SK-N-SH (cell line): ENCODE data around the gene SAPCD2. TPM values are rescaled to one million over a fixed set of nuclear protein-coding genes. Genes with fewer than 3 reads are reported as not detected.

Source experiments
- CTCF ChIA-PET: fragments of 300-600, 350-600 bp; formaldehyde crosslinking; extraction: SDS; loops from one replicate; lab custom pipeline; 2021; lab: Yijun Ruan, JAX
- POLR2A ChIA-PET: fragments of 350-600 bp; sonication (Branson Sonifier 250); formaldehyde crosslinking; extraction: SDS; loops from one replicate; lab custom pipeline; 2020; ENCODE audit warnings: antibody characterized with exemption, inconsistent platforms; lab: Yijun Ruan, JAX
- DNase-seq: peaks from one replicate; pipeline ENCODE4 v3.0.0; 2012
- H2AFZ ChIP-seq: fragments of 200-600 bp; sonication (generic); 2 replicates; pipeline ENCODE4 v1.8.1; 2016; ENCODE audit warnings: antibody characterized with exemption, mild to moderate bottlenecking, low read depth
- H3F3A ChIP-seq: fragments of 200-600 bp; sonication (generic); replicated peaks from 2 replicates; pipeline ENCODE3; 2016; ENCODE audit warnings: antibody characterized with exemption, mild to moderate bottlenecking; ENCODE audit not compliant: insufficient read depth
- H3K27ac ChIP-seq, 2 experiments: fragments of 200-500 bp in 1 of 2; fragments of 200-600 bp in 1 of 2; sonication (Bioruptor generic) in 1 of 2; sonication (generic), shearing (Covaris generic) in 1 of 2; 2 replicates each; pipeline versions ENCODE4 v1.5.1 to v1.6.1; 2014 to 2016; ENCODE audit warnings: low read depth in 2 of 2, inconsistent platforms in 1 of 2, low read length in 1 of 2, mild to moderate bottlenecking in 1 of 2, mixed read lengths in 1 of 2
- H3K27me3 ChIP-seq: fragments of 200-600 bp; sonication (generic), shearing (Covaris generic); 2 replicates; pipeline ENCODE4 v1.6.1; 2016; ENCODE audit warnings: mixed run types; ENCODE audit not compliant: insufficient read depth
- H3K36me3 ChIP-seq, 2 experiments: fragments of 200-500 bp in 1 of 2; fragments of 200-600 bp in 1 of 2; sonication (Bioruptor generic) in 1 of 2; sonication (generic) in 1 of 2; replicated peaks in 1 of 2; 2 replicates each; pipeline versions ENCODE3 to v1.5.1; 2014 to 2016; ENCODE audit warnings: low read length in 1 of 2, mild to moderate bottlenecking in 1 of 2; ENCODE audit not compliant: insufficient read depth in 2 of 2, control insufficient read depth in 1 of 2
- H3K4me1 ChIP-seq, 2 experiments: fragments of 200-500 bp in 1 of 2; fragments of 200-600 bp in 1 of 2; sonication (Bioruptor generic) in 1 of 2; sonication (generic), shearing (Covaris generic) in 1 of 2; 2 replicates each; pipeline versions ENCODE4 v1.5.1 to v1.6.1; 2014 to 2016; ENCODE audit warnings: low read depth in 1 of 2, low read length in 1 of 2, mixed run types in 1 of 2; ENCODE audit not compliant: insufficient read depth in 2 of 2, control insufficient read depth in 1 of 2
- H3K4me2 ChIP-seq: fragments of 200-600 bp; sonication (generic), shearing (Covaris generic); 2 replicates; pipeline ENCODE4 v1.6.1; 2017; ENCODE audit warnings: mixed run types
- H3K4me3 ChIP-seq, 2 experiments: fragments of 200-500 bp in 1 of 2; fragments of 200-600 bp in 1 of 2; sonication (Bioruptor generic) in 1 of 2; sonication (generic), shearing (Covaris generic) in 1 of 2; 2 replicates each; pipeline versions ENCODE4 v1.5.1 to v1.8.1; 2014 to 2016; ENCODE audit warnings: low read depth in 2 of 2, inconsistent platforms in 1 of 2, low read length in 1 of 2, mild to moderate bottlenecking in 1 of 2, mixed read lengths in 1 of 2, moderate library complexity in 1 of 2
- H3K79me2 ChIP-seq: fragments of 200-600 bp; sonication (generic); 2 replicates; pipeline ENCODE4 v1.8.1; 2017; ENCODE audit warnings: mild to moderate bottlenecking; ENCODE audit not compliant: insufficient read depth
- H3K9ac ChIP-seq: fragments of 200-600 bp; sonication (generic); 2 replicates; pipeline ENCODE4 v1.6.1; 2017; ENCODE audit warnings: mixed run types
- H3K9me2 ChIP-seq: fragments of 200-600 bp; sonication (generic); 2 replicates; pipeline ENCODE4 v1.6.1; 2017; ENCODE audit warnings: mixed run types
- H3K9me3 ChIP-seq: fragments of 200-600 bp; sonication (generic); 2 replicates; pipeline ENCODE4 v1.6.1; 2017; ENCODE audit warnings: mixed run types, mild to moderate bottlenecking, moderate library complexity
- H4K20me1 ChIP-seq: fragments of 200-600 bp; sonication (generic); 2 replicates; pipeline ENCODE4 v1.6.1; 2017; ENCODE audit warnings: mild to moderate bottlenecking, mixed run types; ENCODE audit not compliant: insufficient read depth
- CHD2 ChIP-seq: fragments of 150-350 bp; IDR thresholded peaks from 2 replicates; pipeline ENCODE4 v1.6.1; 2018; ENCODE audit warnings: low read length; ENCODE audit not compliant: partially characterized antibody
- EP300 ChIP-seq, 2 experiments: IDR thresholded peaks; 2 replicates each; pipeline versions ENCODE4 v1.4.0 to v1.6.1; 2012; ENCODE audit warnings: borderline replicate concordance in 1 of 2, low read depth in 1 of 2, low read length in 1 of 2
- EZH2phosphoT487 ChIP-seq: fragments of 200-600 bp; sonication (generic); IDR thresholded peaks from 2 replicates; pipeline ENCODE4 v1.6.1; 2017; ENCODE audit warnings: low read depth, mixed run types, mild to moderate bottlenecking, antibody characterized with exemption, moderate library complexity, borderline replicate concordance
- FOSL2 ChIP-seq: IDR thresholded peaks from 2 replicates; pipeline ENCODE4 v1.4.0; 2012; ENCODE audit warnings: low read depth, mild to moderate bottlenecking, moderate library complexity, borderline replicate concordance
- FOXM1 ChIP-seq: IDR thresholded peaks from 2 replicates; pipeline ENCODE4 v1.4.0; 2012; ENCODE audit warnings: low read depth, mild to moderate bottlenecking
- GATA2 ChIP-seq: sonication (generic); formaldehyde crosslinking; IDR thresholded peaks from 2 replicates; pipeline ENCODE4 v1.5.0; 2020; ENCODE audit warnings: mild to moderate bottlenecking, missing genetic modification reagents
- JUND ChIP-seq: IDR thresholded peaks from 2 replicates; pipeline ENCODE4 v1.4.0; 2012
- MAX ChIP-seq: IDR thresholded peaks from 2 replicates; pipeline ENCODE4 v1.4.0; 2012; ENCODE audit warnings: low read depth
- MXI1 ChIP-seq: IDR thresholded peaks from 2 replicates; pipeline ENCODE4 v1.6.1; 2012; ENCODE audit warnings: mild to moderate bottlenecking, low read depth, low read length, improper control_type of control experiment
- NFIC ChIP-seq: IDR thresholded peaks from 2 replicates; pipeline ENCODE4 v1.4.0; 2012; ENCODE audit warnings: borderline replicate concordance
- NRF1 ChIP-seq: IDR thresholded peaks from 2 replicates; pipeline ENCODE4 v1.6.1; 2012; ENCODE audit warnings: low read depth, mild to moderate bottlenecking, low read length
- PBX3 ChIP-seq: IDR thresholded peaks from 2 replicates; pipeline ENCODE4; 2012
- POLR2AphosphoS5 ChIP-seq: IDR thresholded peaks from 2 replicates; pipeline ENCODE4 v1.6.1; 2012; ENCODE audit warnings: low read depth, low read length
- RAD21 ChIP-seq: IDR thresholded peaks from 2 replicates; pipeline ENCODE4 v1.6.1; 2012; ENCODE audit warnings: mild to moderate bottlenecking, low read length
- RFX5 ChIP-seq: IDR thresholded peaks from 2 replicates; pipeline ENCODE4 v1.6.1; 2012; ENCODE audit warnings: mild to moderate bottlenecking, improper control_type of control experiment, low read length
- SIN3A ChIP-seq: IDR thresholded peaks from 2 replicates; pipeline ENCODE4 v1.6.1; 2012; ENCODE audit warnings: low read depth, mild to moderate bottlenecking, low read length, moderate library complexity, borderline replicate concordance
- TAF1 ChIP-seq: IDR thresholded peaks from 2 replicates; pipeline ENCODE4 v1.6.1; 2012; ENCODE audit warnings: low read depth, mild to moderate bottlenecking, low read length, moderate library complexity, borderline replicate concordance
- TCF12 ChIP-seq: IDR thresholded peaks from 2 replicates; pipeline ENCODE4 v1.4.0; 2012
- USF1 ChIP-seq: IDR thresholded peaks from 2 replicates; pipeline ENCODE4 v1.4.0; 2012; ENCODE audit warnings: low read depth, borderline replicate concordance
- YY1 ChIP-seq: IDR thresholded peaks from 2 replicates; pipeline ENCODE4 v1.4.0; 2012; ENCODE audit warnings: low read depth, mild to moderate bottlenecking
- ZBTB33 ChIP-seq: IDR thresholded peaks from 2 replicates; pipeline ENCODE4 v1.4.0; 2012; ENCODE audit warnings: low read depth, borderline replicate concordance
- WGBS: methylation state at CpG from one replicate; pipeline ENCODE4 v1.1.6; 2017; ENCODE audit warnings: low lambda C conversion rate; 5-methylcytosine and 5-hydroxymethylcytosine counted together
- polyA plus RNA-seq, 3 experiments: library from polyadenylated mRNA; depleted of rRNA; stranded (reverse); fragments of >200 nt; gene quantifications; 2 replicates each; pipeline ENCODE4 v1.2.3, GENCODE V29; 2012

Gene SAPCD2
- polyA plus RNA-seq, 1 of the 3 experiments (the other 2 are of a cell fraction) = 6.0 TPM

GRCh38 chr9:137015976-137016375 is 54.4 kb downstream of the SAPCD2 start:
- no peaks in the 10 kb centered on the region for H3K9me2 ChIP-seq
- POLR2A ChIA-PET = no interaction called here
- CTCF ChIA-PET = interaction anchor here (0.9 to 1.1 kb wide), 2 partner anchors 13 to 20 kb away, joined by 3 to 4 read pairs; no protein-coding TSS in a partner anchor
- H3K79me2 ChIP-seq = no peaks in the 10 kb centered on the region
- 97% methylated on average over 17 of the region's 21 CpGs for WGBS
- H3K4me3 ChIP-seq = no peak overlapping the region
- no peak overlapping the region for H2AFZ ChIP-seq
- no peaks in the 10 kb centered on the region for H3F3A ChIP-seq
- no peaks in the 10 kb centered on the region for H3K27me3 ChIP-seq
- H3K9me3 ChIP-seq = no peaks in the 10 kb centered on the region
- no peak for DNase-seq
- H3K4me1 ChIP-seq = no peaks in the 10 kb centered on the region
- TF ChIP-seq MAX = no peak
- TF ChIP-seq JUND = no peak
- no peak for TF ChIP-seq SIN3A
- TF ChIP-seq TAF1 = no peak
- TF ChIP-seq FOXM1 = no peak
- no peak for TF ChIP-seq NFIC
- TF ChIP-seq PBX3 = no peak
- H3K36me3 ChIP-seq = peaks cover 0 to 17% of the 10 kb centered on the region in 2 experiments
- H4K20me1 ChIP-seq = no peaks in the 10 kb centered on the region
- no peak overlapping the region for H3K9ac ChIP-seq
- no peak overlapping the region for H3K4me2 ChIP-seq
- H3K27ac ChIP-seq = no peak overlapping the region

GRCh38 chr9:137015540-137015930 is 54.8 kb downstream of the SAPCD2 start:
- H3K9ac ChIP-seq = no peak overlapping the region
- no peaks in the 10 kb centered on the region for H3F3A ChIP-seq
- ChIA-PET POLR2A (no interaction called here), CTCF (interaction anchor here (0.6 to 1.1 kb wide), 4 partner anchors 9 to 20 kb away, joined by 3 to 4 read pairs (median 4); no protein-coding TSS in a partner anchor)
- no peaks in the 10 kb centered on the region for H3K27me3 ChIP-seq
- WGBS = 97% methylated on average over 20 of the region's 25 CpGs
- no peaks in the 10 kb centered on the region for H3K9me2 ChIP-seq
- H4K20me1 ChIP-seq = no peaks in the 10 kb centered on the region
- H3K36me3 ChIP-seq = peaks cover 0 to 17% of the 10 kb centered on the region in 2 experiments
- no peaks in the 10 kb centered on the region for H3K79me2 ChIP-seq
- no peak overlapping the region for H3K4me3 ChIP-seq
- no peaks in the 10 kb centered on the region for H3K4me1 ChIP-seq
- no peak overlapping the region for H3K4me2 ChIP-seq
- no peak overlapping the region for H3K27ac ChIP-seq
- no peaks in the 10 kb centered on the region for H3K9me3 ChIP-seq
- DNase-seq = no peak
- TF ChIP-seq RAD21 (no peak), MXI1 (no peak), ZBTB33 (no peak), CHD2 (no peak), YY1 (no peak), EZH2phosphoT487 (no peak), NRF1 (no peak), RFX5 (no peak), USF1 (no peak), JUND (no peak), POLR2AphosphoS5 (no peak), GATA2 (CRISPR knock-in tag) (no peak), EP300 (IDR thresholded peaks at IDR 0.05; ENCODE audit: borderline replicate concordance in 1 of 2, low read depth in 1 of 2, low read length in 1 of 2) (no peak), FOXM1 (no peak), TAF1 (no peak), TCF12 (no peak), FOSL2 (no peak)
- TF ChIP-seq, all 33 proteins: peak for 0
- H2AFZ ChIP-seq = no peak overlapping the region
